Measurements from ENCODE around the gene SYCP2.

The SYCP2 gene

DNA sequence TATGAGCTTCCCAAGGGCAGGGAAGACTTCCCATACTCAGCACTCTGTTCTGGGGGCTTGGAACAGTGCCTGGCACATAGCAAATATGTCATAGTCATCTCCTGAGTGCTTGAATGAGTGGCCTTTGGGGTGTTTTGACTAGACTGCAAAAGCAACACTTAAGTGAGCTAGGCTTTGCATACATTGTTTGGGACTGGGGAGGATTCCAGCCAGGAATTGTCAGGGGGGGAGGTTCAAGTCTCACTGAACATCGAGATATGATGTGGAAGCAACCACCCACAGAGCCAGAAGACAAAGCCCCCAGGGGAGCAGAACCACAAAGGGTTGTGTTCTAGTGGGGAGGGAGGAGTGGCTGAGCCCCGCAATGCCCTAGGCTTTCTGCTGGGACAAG, 98.4 kb downstream of the SYCP2 start:
- no peak for DNase-seq

DNA sequence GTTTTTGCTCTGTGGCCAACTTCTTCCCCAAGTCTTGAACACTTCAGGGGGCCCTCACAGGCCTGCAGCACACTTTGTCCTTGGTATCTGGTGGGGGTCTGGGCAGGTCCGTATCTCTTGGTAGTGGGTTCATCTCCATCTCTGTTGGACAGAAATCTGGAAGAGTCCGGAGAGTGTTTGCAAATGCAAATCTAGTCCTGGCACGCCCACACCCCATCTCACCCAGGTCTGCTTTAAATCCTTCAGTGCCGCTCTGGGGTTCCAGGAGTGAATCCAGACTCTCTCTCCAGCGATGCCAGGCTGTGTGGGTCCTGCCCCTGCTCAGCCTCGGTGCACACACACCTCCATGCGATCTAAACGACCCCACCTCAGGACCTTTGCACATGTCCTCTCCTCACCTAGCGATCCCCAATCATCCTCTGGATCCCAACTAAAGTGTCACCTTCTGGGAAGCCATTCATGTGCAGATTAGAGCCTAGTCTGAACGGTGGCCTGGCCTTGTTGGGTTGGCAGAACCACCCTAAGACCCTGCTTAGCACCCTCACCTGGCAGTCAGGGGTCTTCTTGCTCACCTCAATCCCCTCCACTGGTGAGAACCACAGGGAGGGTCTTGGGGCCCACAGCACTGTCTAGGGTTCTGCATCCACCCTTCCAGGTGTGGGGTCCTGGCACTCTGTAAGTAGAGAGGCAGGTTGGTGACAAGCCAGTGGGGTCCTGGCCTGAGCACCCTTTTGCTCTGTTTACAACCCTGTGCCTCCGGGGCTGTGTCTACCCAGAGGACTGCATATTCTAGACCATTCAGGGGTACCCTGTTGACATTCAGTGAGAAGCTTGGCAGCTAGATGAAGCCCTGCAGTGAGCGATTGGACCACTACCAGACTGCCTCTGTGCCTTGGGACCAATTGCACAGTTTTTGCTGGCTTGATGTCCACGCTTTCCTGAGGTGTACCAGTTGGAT, 100.8 kb downstream of the SYCP2 start:
- no peak for DNase-seq

DNA sequence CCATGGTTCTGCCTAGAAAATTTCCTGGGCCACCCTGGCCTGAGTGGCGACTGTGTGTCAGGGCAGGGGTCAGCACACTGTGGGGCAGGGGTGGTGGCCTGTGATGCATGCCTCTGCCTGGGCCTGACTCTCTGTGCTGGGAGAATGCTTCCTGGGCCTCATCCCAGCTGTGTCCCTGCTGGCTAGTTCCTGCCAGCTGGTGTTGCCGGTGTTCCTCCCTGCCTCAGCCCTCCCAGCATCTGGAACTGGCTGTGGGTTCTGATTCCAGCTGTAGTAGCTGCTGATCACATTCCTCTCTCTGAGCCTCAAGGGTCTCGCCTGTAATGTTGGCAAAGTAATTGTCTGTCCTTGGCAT, 101.5 kb downstream of the SYCP2 start:
- DNase-seq: no peak

DNA sequence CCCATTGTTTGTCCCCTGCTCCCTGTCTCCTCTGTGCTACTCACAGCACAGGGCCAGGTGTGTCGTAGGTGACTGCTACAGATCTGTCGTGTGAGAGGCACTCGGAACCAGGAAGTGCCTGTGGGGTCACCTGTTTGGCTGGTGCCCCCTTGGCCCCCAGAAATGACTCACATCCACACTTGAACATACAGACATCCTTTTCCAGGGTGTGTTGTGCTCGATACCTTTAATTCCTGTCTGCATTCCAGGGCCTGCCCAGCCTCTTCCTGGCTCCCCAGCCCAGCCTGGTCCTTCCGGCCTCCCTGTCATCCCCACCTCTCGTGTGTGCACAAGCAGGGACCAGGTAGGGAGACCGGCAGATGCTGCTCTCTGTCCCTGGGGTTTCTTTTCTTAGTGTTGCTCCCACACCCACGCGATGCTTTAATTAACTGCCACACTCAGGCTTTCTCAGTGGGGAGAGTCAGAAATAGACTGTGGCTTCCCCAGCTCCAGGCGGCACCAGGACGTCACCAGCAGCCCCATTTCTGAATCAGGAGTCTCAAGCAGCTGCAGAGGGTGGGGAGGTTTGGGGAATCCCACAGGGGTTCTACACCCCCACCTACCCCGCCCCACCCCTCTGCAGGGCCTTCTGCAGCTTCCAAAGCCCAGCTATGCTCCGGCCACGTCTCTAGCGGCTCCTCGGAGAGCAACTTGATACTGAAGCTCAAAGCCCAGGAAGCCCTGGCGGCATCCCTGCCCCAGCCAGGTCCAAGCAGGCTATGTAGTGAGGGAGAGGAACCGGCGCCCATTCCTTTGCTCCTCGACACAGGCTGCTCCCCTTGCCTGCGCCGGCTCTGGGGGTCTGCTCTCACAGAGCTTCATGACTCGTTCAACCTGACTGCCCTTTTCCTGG, 102.2 kb downstream of the SYCP2 start:
- DNase-seq: no peak

DNA sequence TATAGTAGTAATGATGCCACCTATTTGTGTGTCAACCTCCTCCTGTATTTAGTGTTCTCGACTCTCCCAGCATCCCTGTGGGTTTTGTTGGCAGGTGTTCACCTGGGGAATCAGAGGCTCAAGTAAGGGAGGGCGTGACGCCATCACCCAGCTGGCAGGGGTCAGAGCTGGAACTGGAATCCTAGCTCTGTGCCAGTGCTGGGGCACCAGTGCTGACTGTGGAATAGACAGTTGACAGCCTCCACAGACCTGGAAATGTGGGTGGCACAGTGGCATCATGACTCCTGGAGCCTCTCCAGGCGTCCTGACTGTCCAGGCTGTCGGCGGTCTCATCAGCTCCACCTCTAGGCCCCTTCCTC, 102.8 kb downstream of the SYCP2 start:
- no peak for DNase-seq

DNA sequence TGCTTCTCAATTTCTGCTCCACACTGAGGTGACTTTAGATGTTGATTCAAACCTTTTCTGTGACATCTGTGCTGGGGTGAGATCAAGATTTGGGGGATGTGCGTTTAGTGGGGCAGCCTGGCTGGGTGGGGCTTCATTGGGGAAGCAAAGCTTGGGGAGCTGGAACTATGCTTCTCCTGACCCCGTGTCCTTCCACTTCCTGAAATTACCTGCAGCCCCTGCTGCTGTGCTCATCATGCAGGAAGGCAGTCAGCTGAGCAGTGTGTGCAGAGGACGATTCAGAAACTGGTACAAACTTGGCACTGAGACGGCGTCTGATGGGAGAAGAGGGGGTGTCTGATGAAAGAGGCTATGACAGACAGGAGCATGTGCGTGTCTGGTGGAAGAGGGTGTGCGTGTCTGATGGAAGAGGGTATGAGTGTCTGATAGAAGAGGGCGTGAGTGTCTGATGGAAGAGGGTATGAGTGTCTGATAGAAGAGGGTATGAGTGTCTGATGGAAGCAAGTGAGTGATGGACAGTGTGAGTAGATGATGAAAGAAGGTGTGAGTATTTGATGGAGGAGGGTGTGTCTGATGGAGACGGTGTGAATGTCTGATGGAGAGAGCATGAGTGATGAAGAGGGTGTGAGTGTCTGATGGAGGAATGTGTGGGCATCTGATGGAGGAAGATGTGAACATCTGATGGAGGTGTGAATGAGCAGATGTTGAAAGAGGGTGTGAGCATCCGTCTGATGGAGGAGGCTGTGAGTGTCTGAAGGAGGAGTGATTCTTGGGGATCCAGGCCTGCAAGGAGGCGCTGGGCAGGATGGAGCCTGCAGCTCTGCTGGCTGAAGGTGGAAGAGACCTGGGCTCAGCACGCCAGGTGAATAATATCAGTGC, 103.4 kb downstream of the SYCP2 start:
- no peak for DNase-seq

DNA sequence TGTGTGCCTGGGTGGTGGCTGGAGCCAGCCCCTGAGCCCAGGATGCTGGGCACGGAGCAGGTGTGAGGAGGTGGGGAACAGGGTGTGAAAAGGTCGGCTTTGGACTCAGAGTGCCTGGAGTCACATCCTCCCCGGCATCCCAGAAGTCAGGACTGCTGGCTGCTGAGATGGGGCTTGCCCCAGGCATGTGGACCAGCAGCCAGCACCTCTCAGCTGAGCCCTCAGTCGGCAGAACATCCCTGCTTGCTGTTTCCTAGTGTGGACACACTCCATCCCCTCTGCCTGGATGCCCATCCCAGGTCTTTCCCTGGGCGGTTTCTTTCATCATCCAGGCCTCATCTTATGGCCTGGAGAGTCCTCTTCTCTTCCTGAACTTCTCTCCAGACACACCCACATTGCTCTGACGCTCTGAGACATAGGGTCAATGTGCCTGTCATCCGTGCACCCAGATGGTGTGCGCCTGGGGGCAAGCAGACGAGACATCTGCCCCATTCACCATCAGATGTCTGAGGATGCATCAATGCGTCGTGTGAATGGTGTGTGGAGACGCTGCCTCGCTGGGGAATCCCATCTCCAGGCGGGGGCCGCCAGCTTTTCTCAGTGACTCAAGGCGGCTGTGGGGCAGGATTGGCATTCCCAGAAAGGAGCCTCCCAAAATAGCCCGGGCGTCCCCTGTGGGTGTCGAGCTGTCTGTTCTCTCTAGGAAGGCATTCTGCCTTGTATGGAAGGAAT, 104.2 kb downstream of the SYCP2 start:
- DNase-seq: no peak

DNA sequence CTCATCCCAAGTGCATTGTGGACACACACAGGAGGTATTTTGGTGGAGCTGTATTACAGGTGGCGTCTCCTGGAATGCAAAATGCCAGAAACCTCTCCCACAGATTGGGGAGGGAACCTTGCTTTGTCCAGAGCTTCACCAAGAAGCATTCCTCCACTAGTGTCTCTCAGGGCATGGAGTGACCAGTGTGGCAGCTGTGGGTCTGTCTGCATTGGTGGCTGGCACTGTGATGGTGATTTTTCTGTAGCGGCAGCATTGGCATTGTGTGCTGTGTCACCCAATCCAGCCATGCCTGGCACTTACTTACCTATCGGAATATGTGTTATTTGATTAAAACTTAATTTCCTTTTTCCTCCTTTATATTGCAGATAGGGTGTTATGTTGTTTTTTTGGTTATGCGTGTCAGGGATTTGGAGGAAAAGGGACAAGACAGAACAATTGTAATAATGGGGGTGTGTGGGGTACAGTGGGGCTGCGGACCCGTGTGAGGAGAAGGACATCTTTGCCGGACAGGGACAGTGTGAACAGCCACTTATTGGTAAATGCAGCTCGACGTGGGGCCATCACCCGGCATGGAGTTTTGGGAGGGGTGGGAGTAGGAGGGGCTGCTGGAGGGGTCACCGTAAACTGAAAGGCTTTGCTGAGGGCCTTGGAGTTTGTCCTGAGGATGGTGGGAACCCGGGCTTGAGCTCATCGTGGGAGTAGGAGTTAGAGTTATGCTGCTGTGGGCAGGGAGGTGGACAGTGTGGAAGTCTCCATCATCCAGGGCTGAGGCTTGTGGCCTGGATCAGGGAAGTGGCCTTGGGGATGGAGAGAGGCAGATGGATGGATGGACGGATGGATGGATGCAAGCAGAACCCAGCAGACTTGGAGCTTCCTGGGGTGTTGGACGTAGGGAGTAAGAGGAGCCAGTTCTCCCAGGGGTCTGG, 105.0 kb downstream of the SYCP2 start:
- DNase-seq: no peak

DNA sequence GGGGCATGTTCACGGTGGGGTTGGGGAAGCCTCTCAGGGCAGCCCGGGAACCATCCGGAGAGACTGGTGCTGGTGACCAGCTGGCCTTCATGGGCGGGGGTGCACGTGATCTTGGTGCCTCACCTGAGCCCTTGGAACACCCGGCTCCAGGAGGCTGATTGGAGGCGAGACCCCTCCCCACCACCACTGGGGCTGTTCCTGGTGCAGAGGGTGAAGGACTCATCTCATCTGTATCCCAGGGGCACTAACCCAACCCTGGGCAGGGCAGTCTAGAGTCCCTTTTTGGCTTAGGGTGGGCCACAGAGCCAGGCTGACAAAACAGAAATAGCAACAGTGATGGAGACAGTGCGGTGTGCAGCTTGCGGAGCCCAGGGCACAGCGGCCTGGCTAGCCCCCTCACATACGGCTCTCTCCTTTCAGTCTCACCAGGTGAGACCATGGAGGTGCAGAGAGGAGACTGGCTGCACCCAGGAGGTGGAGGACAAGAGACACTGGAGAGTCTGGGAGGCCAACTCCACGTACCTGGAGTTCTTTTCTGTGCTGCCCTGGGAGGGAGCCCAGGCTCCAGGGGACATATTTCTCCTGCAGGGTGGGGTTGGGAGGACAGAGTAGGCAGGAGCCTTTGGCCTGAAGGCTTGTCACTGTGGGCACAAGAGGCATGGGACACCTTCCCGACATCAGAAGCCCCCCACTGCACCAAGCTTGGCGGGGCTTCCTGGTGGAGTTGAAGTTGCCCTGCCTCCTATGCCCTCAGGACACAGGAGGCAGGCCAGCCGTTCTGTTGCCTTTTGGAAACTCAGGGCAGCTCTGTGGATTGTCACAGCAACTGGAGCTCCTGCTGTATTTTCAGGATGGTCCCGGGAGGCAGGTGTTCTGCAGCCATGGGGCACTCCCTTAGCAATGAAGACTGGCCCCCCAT, 106.0 kb downstream of the SYCP2 start:
- no peak for DNase-seq

DNA sequence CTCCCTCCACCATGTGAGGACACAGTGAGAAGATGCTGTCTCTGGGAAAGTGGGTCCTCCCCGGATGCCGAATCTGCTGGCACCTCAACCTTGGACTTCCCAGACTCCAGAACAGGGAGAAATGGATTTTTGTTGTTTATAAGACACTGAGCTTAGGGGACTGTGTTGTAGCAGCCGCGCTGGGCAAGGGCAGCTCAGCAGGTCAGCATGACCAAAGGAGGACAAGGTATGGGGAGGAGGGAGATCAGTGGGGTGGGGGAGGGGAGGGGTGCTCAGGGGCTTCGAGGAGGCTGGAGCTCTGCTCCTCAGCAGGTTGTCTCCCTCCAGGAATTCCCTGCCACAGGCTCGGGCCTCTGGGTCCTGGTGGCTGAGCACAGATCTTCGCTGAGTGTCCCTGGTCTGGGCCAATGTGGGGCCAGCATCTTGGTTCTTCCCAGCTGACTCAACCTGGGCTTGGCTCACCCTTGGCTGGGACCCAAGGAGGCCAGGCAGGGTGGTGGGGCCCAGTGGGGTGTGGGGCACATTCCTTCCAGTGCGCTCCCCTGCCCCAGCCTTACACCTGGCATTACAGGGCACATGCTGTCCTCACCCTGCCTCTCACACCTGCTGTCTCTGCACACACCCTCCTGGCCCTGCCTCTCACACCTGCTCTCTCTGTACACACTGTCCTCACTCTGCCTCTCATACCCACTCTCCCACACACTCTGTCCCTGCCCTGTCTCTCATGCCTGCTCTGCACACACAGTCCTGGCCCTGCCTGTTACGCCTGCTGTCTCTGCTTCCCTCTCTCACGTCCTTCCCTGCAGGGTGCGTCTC, 107.3 kb downstream of the SYCP2 start:
- no peak for DNase-seq

DNA sequence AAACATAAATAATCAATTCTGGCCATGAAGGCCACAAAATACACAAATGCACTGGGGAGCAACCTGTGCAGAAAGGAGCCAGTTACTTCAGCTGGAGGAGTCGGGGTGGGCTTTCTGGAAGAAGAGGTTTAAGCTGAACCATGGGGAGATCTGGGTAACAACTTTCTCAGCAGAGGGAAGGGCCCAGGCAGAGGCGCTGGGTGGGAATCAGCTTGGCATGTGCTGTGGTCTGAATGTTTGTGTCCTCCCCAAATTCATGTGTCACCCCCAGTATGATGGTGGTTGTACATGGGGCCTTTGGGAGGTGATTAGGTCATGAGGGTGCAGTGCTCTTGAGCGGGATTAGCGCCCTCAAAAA, 107.9 kb downstream of the SYCP2 start:
- DNase-seq: no peak

DNA sequence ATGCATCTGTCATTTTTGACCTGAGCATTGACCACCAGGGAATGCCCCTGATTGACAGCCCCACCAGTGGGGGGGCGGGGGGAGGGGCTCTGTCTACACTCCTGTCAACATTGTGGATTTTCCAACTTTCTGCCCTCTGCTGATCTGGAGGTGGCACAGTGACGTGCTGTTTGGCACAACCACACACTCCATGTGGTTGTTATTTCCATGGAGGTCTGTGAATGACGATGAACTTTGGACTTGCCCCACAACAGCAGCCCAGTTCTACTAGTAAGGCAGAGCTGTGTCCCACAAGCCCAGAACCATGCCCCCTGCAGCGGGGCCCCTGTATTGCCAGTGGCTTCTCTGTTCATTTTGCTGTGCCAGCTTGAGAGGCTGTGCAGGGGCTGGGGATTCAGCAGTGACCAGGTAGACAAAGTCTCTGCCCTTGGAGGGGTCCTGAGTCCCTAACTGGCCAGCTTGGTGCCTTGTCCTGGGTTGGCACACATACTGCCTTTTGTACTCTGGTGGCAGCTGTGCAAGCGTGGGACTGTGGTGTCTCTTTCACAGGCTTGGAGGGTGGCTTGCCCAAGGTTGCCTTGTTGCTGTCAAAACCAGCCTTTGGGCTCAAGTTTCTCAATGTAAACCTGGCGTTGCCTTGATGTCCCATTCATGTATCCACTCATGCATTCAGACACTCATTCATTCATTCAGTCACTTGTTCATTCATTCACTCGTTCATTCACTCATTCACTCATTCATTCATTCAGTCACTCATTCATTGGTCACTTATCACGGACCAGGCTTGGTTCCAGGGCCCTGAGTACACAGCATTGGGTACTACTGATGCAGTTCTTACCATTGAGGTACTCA, 108.5 kb downstream of the SYCP2 start:
- DNase-seq: no peak

DNA sequence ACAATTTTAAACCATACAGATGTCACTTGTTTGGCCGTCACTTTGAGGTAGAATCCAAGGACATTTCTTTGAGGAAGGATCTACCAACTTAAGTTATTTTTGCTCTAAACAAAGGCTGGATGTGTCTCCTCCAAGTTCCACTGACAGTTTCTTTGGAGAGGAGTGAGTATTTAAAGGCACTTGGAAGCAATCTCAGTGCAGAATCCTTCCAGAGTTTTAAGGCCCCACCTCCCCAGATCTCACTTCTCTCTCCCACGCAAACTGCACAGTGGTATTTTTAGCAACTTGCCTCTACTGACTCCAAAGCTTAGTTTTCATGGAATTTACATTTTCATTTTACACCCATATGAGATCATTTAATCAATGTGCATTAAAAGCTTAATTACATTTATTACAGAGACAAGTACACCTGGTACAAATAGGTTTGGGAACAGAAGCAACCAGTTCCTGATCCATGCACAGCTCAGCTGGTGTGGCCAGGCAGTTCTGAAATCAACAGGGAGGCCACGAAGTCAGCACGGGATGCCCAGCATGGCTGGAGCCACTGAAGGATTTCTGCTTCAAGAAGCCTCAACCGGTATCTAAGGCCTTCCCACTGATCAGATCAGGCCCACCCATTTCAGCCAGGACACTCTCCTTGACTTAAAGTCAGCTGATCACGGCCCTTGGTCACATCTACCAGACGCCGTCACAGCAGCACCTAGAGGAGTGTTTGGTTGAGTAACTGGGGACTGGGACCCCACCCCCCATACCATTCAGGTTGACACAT, 109.8 kb downstream of the SYCP2 start:
- no peak for DNase-seq

DNA sequence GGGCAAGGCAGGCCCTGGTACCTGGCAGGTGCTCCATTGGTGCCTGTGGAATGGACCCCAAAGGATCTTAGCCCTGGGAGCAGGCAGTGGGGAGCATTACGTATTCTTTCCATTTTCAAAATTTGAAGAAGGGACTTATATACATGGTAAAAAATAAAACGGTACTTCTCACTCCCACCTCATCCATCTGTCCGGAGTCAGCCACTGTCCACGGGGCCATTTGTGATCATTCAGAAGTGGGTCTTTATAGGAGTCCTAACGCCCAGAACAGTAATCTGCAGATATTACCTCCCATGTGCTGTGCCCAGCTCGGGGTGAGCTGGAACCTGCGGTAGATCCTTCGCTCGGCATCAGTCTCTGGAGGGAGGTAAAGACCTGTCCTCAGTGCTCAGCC, 110.4 kb downstream of the SYCP2 start:
- no peak for DNase-seq

DNA sequence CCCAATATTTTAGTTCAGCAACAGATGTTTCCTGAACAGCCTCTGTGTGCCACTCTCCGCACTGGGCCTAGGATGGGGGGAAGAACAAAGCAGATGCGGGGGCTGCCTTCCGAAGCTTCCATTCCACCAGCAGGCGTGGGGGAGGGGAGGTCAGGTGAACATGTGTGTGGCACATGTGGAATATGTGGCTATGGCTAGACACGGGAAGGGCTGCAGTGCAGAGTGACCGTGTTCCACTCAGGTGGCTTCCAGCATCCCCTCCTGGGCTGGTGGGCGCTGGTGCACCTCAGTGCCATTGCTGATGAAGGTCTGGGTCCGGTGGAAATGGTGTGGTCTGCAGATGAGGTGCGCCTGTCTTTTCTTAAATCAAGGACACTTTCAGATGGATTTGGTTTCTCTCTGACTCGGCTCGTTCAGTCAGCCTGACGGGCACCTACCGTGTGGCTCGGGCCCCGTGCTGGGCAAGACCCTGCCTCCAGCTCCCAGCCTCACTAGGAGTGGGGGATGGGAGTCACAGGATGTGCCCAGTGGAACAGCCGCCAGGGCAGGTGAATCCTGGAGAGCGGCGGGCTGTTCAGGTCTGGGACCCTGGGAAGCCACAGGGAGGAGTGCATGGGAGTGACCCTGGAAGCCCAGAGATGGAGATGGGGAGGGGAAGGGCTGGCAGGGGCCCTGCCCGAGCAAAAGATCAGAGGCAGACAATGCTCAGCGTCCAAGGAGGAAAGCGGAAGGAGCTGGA, 111.0 kb downstream of the SYCP2 start:
- no peak for DNase-seq

DNA sequence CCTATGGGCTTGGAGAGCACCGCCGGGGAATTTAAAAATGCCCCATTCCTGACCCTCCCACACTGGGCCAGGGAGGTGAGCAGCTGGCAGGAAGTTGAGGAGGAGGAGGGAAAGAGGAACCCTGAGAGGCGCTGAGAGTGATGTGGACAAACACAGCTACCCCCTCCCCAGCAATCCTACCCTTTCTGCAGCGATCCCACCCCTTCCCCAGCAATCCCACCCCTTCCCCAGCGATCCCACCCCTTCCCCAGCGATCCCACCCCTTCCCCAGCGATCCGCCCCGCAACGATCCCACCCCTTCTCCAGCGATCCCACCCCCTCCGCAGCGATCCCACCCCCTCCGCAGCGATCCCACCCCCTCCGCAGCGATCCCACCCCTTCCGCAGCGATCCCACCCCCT, 111.6 kb downstream of the SYCP2 start:
- DNase-seq: no peak

DNA sequence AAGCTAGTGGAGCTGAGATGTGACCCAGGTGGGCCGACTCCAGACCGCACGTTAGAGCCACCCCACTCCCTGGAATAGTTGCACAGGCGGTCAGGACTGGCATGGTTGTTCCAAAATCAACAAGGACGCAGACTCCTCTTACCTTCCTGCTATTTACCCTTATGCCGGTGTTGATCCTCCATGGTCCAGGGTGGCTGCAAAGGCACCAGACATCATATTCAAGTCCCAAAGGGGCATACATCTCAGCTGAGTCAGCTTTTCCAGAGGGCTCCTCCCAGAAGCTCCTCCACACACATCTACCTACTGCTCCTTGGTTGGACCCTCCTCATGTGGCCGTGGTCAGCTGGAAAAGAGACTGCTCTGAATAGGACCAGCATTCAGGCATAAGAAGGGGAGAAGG, 112.2 kb downstream of the SYCP2 start:
- no peak for DNase-seq
